MM.1S (cell line): ENCODE results near the gene CRHBP.

Source experiments
- DNase-seq: peaks from one replicate; pipeline ENCODE4 v3.0.0-alpha.2; 2015
- H2AFZ ChIP-seq: fragments of 300-600 bp; sonication (generic); 2 replicates; pipeline ENCODE4 v1.6.0; 2016; ENCODE audit warnings: antibody characterized with exemption, low read length
- H3F3A ChIP-seq: fragments of 300-600 bp; sonication (generic); 2 replicates; pipeline ENCODE4 v1.6.1; 2016; ENCODE audit warnings: mild to moderate bottlenecking, antibody characterized with exemption, low read length, moderate library complexity, mixed read lengths; ENCODE audit not compliant: insufficient read depth
- H3K27ac ChIP-seq: fragments of 300-600 bp; sonication (generic); 2 replicates; pipeline ENCODE4 v1.5.1; 2016; ENCODE audit warnings: mild to moderate bottlenecking, low read length
- H3K27me3 ChIP-seq: fragments of 300-600 bp; sonication (generic); replicated peaks from 2 replicates; pipeline ENCODE4 v1.6.0; 2016; ENCODE audit warnings: low read length; ENCODE audit not compliant: insufficient read depth
- H3K36me3 ChIP-seq: fragments of 300-600 bp; sonication (generic); replicated peaks from 2 replicates; pipeline ENCODE4 v1.6.1; 2016; ENCODE audit warnings: mild to moderate bottlenecking, low read length, mixed read lengths; ENCODE audit not compliant: insufficient read depth
- H3K4me1 ChIP-seq: fragments of 300-600 bp; sonication (generic); 2 replicates; pipeline ENCODE4 v1.6.1; 2016; ENCODE audit warnings: low read length, mixed read lengths
- H3K4me2 ChIP-seq: fragments of 300-600 bp; sonication (generic); 2 replicates; pipeline ENCODE4 v1.6.0; 2016; ENCODE audit warnings: low read depth, low read length
- H3K4me3 ChIP-seq: fragments of 300-600 bp; sonication (generic); 2 replicates; pipeline ENCODE4 v1.5.1; 2016; ENCODE audit warnings: low read length, mixed read lengths
- H3K79me2 ChIP-seq: fragments of 300-600 bp; sonication (generic); 2 replicates; pipeline ENCODE4 v1.6.1; 2016; ENCODE audit warnings: mixed run types, low read length, mixed read lengths
- H3K9ac ChIP-seq: fragments of 300-600 bp; sonication (generic); 2 replicates; pipeline ENCODE4 v1.6.1; 2016; ENCODE audit warnings: low read length, mixed read lengths
- H3K9me2 ChIP-seq: fragments of 300-600 bp; sonication (generic); replicated peaks from 2 replicates; pipeline ENCODE4 v1.6.1; 2016; ENCODE audit warnings: mild to moderate bottlenecking, low read length, mixed read lengths; ENCODE audit not compliant: insufficient read depth
- H3K9me3 ChIP-seq: fragments of 300-600 bp; sonication (generic); replicated peaks from 2 replicates; pipeline ENCODE4 v1.6.1; 2016; ENCODE audit warnings: mild to moderate bottlenecking, low read length, mixed read lengths; ENCODE audit not compliant: insufficient read depth
- H4K20me1 ChIP-seq: fragments of 300-600 bp; sonication (generic); 2 replicates; pipeline ENCODE4 v1.6.1; 2016; ENCODE audit warnings: mild to moderate bottlenecking, low read length, moderate library complexity, mixed read lengths; ENCODE audit not compliant: insufficient read depth
- CTCF ChIP-seq: fragments of 300-600 bp; sonication (generic); IDR thresholded peaks from 2 replicates; pipeline ENCODE4 v1.5.1; 2016; ENCODE audit warnings: antibody characterized with exemption, low read length, mixed read lengths
- EZH2 ChIP-seq: fragments of 300-600 bp; sonication (generic); optimal IDR thresholded peaks from 2 replicates; pipeline ENCODE3; 2017; ENCODE audit warnings: low read depth, mild to moderate bottlenecking, antibody characterized with exemption, low read length, mixed read lengths
- EZH2phosphoT487 ChIP-seq: fragments of 300-600 bp; sonication (generic); IDR thresholded peaks from 2 replicates; pipeline ENCODE4 v1.6.1; 2018; ENCODE audit warnings: antibody characterized with exemption, low read length

The CRHBP gene

GRCh38 chr5:76978869-76979268 is 26.0 kb downstream of the CRHBP start:
- TF ChIP-seq EZH2phosphoT487, result no peak
- no peak for TF ChIP-seq EZH2
- TF ChIP-seq CTCF, result no peak
- H3K9me3 ChIP-seq, result no peaks in the 10 kb centered on the region
- no peak overlapping the region for H2AFZ ChIP-seq
- no peaks in the 10 kb centered on the region for H3K27me3 ChIP-seq
- H3K36me3 ChIP-seq, result no peaks in the 10 kb centered on the region
- no peaks in the 10 kb centered on the region for H3K4me1 ChIP-seq
- no peak overlapping the region for H3K4me2 ChIP-seq
- H3K9ac ChIP-seq, result no peak overlapping the region
- H4K20me1 ChIP-seq, result no peaks in the 10 kb centered on the region
- H3K79me2 ChIP-seq, result no peaks in the 10 kb centered on the region
- H3F3A ChIP-seq, result no peaks in the 10 kb centered on the region
- DNase-seq, result no peak
- no peaks in the 10 kb centered on the region for H3K9me2 ChIP-seq
- H3K27ac ChIP-seq, result no peak overlapping the region
- H3K4me3 ChIP-seq, result no peak overlapping the region

DNA sequence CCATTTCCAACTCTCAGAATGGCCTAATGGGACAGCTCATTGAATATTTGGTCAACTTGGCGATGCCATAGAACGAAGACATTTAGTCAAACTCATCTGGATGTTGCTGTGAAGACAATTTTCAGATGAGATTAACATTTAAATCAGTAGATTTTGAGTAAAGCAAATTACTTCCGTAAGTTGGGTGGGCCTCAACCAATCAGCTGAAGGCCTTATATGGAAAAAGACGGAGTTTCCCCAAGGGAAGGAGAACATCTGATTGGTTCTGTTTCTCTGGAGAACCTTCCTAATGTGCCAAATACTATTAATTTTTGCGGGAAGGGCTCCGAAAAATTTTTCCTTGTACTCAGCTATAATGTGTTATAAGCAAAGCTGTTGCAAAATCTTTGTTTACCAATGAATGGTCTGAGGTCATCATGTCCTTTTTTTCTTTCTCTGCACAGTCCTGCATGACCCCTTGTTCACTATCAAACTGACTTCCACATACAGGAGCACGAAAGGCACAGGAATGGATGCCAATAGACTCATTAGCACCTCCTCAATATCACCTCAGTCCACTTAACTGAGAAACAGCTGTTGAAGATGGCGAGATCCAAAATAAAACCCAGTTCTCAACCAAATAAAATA is 27.8 kb downstream of the CRHBP start:
- DNase-seq, result no peak
- Histone ChIP-seq H3K36me3 (no peaks in the 10 kb centered on the region), H3K9ac (no peak overlapping the region)

DNA sequence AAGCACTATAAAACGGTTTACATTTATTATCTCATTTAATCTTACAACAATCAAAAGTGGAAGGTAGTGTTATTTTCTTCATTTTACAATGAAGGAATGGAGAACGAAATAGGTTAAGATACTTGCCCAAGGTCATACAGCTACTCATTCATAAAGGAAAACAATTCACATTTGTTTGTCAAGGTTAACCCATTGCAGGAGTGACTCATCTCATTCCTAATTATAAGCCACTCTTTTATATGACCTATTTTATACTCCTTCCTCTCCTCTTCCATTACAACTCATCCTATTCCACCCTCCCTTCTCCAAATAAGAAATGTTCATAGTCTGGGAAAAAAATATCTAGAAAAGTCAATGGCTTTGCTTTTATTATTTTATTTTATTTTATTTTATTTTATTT is 29.6 kb downstream of the CRHBP start:
- no peak overlapping the region for H3K9ac ChIP-seq
- no peak overlapping the region for H2AFZ ChIP-seq
- no peaks in the 10 kb centered on the region for H3K79me2 ChIP-seq
- TF ChIP-seq CTCF, result no peak
- TF ChIP-seq EZH2, result no peak
- no peak for TF ChIP-seq EZH2phosphoT487
- H3K36me3 ChIP-seq, result no peaks in the 10 kb centered on the region
- no peak for DNase-seq
- H4K20me1 ChIP-seq, result no peaks in the 10 kb centered on the region
- no peaks in the 10 kb centered on the region for H3K9me2 ChIP-seq
- H3K9me3 ChIP-seq, result no peaks in the 10 kb centered on the region
- no peak overlapping the region for H3K4me3 ChIP-seq
- no peaks in the 10 kb centered on the region for H3F3A ChIP-seq
- H3K4me2 ChIP-seq, result no peak overlapping the region
- no peak overlapping the region for H3K27ac ChIP-seq
- no peaks in the 10 kb centered on the region for H3K27me3 ChIP-seq
- H3K4me1 ChIP-seq, result no peaks in the 10 kb centered on the region

More for the DNA sequence above, 27.8 kb downstream of the CRHBP start:
- no peaks in the 10 kb centered on the region for H4K20me1 ChIP-seq
- H3K27me3 ChIP-seq, result no peaks in the 10 kb centered on the region
- H3K9me2 ChIP-seq, result no peaks in the 10 kb centered on the region
- no peaks in the 10 kb centered on the region for H3F3A ChIP-seq
- H3K27ac ChIP-seq, result no peak overlapping the region
- no peak overlapping the region for H3K4me3 ChIP-seq
- no peak overlapping the region for H3K4me2 ChIP-seq
- H3K9me3 ChIP-seq, result no peaks in the 10 kb centered on the region
- no peak overlapping the region for H2AFZ ChIP-seq
- no peaks in the 10 kb centered on the region for H3K79me2 ChIP-seq
- no peaks in the 10 kb centered on the region for H3K4me1 ChIP-seq
- no peak for TF ChIP-seq CTCF
- TF ChIP-seq EZH2phosphoT487, result no peak
- no peak for TF ChIP-seq EZH2
